ENCODE measurements around the gene ITGB4. TPM values are rescaled to one million over a fixed set of nuclear protein-coding genes. Genes with fewer than 3 reads are reported as not detected.
A peak's percentile ranks its signal among the peaks of the same experiment; 100 is the strongest.

ITGB4 gene
- total RNA-seq, 2 experiments from 2014 or later, result 0.81 to 1.3 TPM

DNA sequence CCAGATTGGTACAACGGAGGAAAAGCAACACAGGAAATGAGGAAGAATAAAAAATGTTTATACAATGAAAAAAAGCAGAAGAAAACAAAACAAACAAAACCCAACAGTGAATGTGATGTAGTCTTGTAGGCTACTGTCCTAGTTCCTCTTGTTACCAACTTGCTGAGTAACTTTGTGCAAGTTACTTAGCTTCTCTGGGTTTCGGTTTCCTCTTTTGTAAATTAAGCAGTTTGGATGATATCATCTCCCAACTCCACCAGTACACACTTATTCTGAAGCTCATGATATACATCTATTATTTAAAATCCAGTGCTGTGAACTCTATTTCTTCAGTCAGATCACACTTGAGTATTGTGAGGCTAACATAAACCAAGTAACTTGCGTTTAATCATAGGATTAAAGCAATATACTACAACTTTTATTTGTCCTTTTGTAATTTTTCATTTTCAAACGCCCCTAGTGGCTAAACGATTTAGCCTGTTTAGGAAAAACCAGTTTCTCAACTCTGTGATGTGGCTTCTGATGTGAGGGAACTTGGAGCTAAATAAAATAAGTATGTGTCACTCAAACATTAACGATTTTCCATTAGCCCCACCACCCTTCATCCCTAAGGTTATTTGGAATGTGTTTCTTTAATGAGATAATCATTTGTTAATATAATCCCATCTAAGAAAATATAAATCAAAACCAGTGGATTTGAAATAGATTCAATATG lies 62.0 kb downstream of the ITGB4 start:
- Mint-ChIP-seq H3K27me3 (peaks cover 5% of the 10 kb centered on the region), H3K4me1 (ENCODE audit: low read depth) (peaks cover 58% of the 10 kb centered on the region)
- intact Hi-C loops (cut with DNase I, micrococcal nuclease), result loop anchor here (2.0 to 10.0 kb wide), 4 partner anchors 18 to 952 kb away; partner anchors contain the start of genes GALK1 (in 1 of the 2), MFSD11 (in 1 of the 2), SRSF2 (in 1 of the 2) and TMEM94 (in 1 of the 2)

DNA sequence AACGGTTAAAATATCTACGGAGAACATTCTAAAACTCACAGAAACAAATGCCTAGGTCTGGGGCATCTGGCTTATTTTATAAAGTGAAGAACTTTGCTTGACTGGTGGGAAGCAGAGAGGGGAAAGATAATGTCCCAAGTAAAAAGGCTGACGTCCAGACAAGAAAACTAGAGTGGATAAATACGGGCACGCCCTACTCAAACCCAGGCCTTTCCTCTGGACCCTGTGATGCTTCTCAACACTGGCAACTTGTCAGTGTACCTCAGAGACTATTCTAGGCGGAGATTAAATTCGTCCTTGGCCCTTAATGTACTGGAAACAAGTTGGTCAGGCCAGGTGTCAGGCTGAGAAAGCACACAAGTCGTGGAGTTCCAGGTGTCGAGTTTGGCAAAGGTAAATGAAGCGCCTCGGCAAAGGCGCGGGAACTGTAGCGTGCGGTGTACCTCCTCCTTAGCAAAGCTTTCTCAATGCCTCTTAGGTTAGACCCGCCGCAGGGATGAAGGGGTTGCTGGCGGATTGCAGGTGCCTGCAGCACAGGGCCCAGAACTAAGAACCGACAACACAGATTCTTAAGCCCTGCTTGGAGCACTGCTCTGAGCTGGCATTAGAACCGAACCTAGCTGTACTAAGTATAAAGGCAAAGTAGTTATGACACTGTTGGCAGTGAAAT lies 62.7 kb downstream of the ITGB4 start:
- H3K36me3 Mint-ChIP-seq (ENCODE audit: low read depth), result peaks cover 13% of the 10 kb centered on the region
- H3K27me3 Mint-ChIP-seq, result peaks cover 5% of the 10 kb centered on the region
- H3K4me1 Mint-ChIP-seq (ENCODE audit: low read depth), result peaks cover 54% of the 10 kb centered on the region
- peak overlapping the region; percentile 92 for H3K4me3 Mint-ChIP-seq
- Histone ChIP-seq H3K9me3 (ENCODE audit: control insufficient read depth in 1 of 2, insufficient read depth in 1 of 2, low read length in 2 of 2) (no peaks in the 10 kb centered on the region), H3K27me3 (ENCODE audit: control insufficient read depth in 1 of 2, insufficient read depth in 2 of 2, low read length in 2 of 2) (no peaks in the 10 kb centered on the region), H3K4me3 (ENCODE audit: low read length) (peak overlapping the region; percentile 69), H3K36me3 (ENCODE audit: insufficient read depth, low read length) (peaks cover under 1% of the 10 kb centered on the region), H3K27ac (ENCODE audit: low read depth in 1 of 2, low read length in 2 of 2) (peak overlapping the region; percentile 99 to 100), H3K4me1 (ENCODE audit: insufficient read depth, low read length) (peaks cover 45% of the 10 kb centered on the region)
- no peaks in the 10 kb centered on the region for H3K9me3 Mint-ChIP-seq
- peak overlapping the region; percentile 93 for H3K27ac Mint-ChIP-seq
- TF ChIP-seq, protein P1, sequence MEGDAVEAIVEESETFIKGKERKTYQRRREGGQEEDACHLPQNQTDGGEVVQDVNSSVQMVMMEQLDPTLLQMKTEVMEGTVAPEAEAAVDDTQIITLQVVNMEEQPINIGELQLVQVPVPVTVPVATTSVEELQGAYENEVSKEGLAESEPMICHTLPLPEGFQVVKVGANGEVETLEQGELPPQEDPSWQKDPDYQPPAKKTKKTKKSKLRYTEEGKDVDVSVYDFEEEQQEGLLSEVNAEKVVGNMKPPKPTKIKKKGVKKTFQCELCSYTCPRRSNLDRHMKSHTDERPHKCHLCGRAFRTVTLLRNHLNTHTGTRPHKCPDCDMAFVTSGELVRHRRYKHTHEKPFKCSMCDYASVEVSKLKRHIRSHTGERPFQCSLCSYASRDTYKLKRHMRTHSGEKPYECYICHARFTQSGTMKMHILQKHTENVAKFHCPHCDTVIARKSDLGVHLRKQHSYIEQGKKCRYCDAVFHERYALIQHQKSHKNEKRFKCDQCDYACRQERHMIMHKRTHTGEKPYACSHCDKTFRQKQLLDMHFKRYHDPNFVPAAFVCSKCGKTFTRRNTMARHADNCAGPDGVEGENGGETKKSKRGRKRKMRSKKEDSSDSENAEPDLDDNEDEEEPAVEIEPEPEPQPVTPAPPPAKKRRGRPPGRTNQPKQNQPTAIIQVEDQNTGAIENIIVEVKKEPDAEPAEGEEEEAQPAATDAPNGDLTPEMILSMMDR (IDR thresholded peaks at IDR 0.05), result no peak
- ChIA-PET POLR2A (interaction anchor here (0.7 to 6.6 kb wide), 26 partner anchors 8 to 494 kb away, joined by 3 to 112 read pairs (median 12); partner anchors contain the start of genes GALK1, RECQL5, SAP30BP and SLC25A19), CTCF (interaction anchor here (0.5 to 5.2 kb wide), 16 partner anchors 10 to 428 kb away, joined by 3 to 25 read pairs (median 4); partner anchors contain the start of genes GALK1, RECQL5, SAP30BP and TRIM65)
- intact Hi-C loops (cut with DNase I, micrococcal nuclease), result loop anchor here (1.0 to 10.0 kb wide), 7 partner anchors 19 to 951 kb away; partner anchors contain the start of genes WBP2 (in 2 of the 2), GALK1 (in 1 of the 2), MFSD11 (in 1 of the 2) and SRSF2 (in 1 of the 2)
- ATAC-seq (ENCODE audit: poor library complexity) (peak; percentile 3), DNase-seq (peak in 4 of 14 experiments; percentile 7 to 49 (median 30))

More for the DNA sequence above, 62.0 kb downstream of the ITGB4 start:
- Histone ChIP-seq H3K4me1 (ENCODE audit: insufficient read depth, low read length) (peaks cover 45% of the 10 kb centered on the region), H3K27me3 (ENCODE audit: control insufficient read depth in 1 of 2, insufficient read depth in 2 of 2, low read length in 2 of 2) (no peaks in the 10 kb centered on the region), H3K4me3 (ENCODE audit: low read length) (peak overlapping the region; percentile 38), H3K27ac (ENCODE audit: low read depth in 1 of 2, low read length in 2 of 2) (peak overlapping the region; percentile 99 to 100), H3K36me3 (ENCODE audit: insufficient read depth, low read length) (peaks cover 8% of the 10 kb centered on the region), H3K9me3 (ENCODE audit: control insufficient read depth in 1 of 2, insufficient read depth in 1 of 2, low read length in 2 of 2) (no peaks in the 10 kb centered on the region)
- Mint-ChIP-seq H3K9me3 (no peaks in the 10 kb centered on the region), H3K36me3 (ENCODE audit: low read depth) (peaks cover 20% of the 10 kb centered on the region), H3K27ac (peak overlapping the region; percentile 93), H3K4me3 (peak overlapping the region; percentile 92)
- POLR2A ChIA-PET, result interaction anchor here (0.6 to 6.6 kb wide), 21 partner anchors 8 to 494 kb away, joined by 3 to 112 read pairs (median 16); partner anchors contain the start of genes GALK1, MRPL38, RECQL5 and SAP30BP
- DNase-seq, result peak in 3 of 14 experiments; percentile 77 to 85 (median 82)
- CTCF ChIA-PET, result interaction anchor here (0.8 to 5.2 kb wide), 13 partner anchors 9 to 116 kb away, joined by 3 to 25 read pairs (median 4); partner anchors contain the start of genes GALK1, RECQL5, SAP30BP and TRIM65
- ATAC-seq (ENCODE audit: poor library complexity), result peak; percentile 9
- TF ChIP-seq, protein P1 (IDR thresholded peaks at IDR 0.05), result peak; percentile 82

Measured in CD4-positive, alpha-beta T cell (primary cell).